ENCODE measurements around the gene SHMT1. TPM values are rescaled to one million over a fixed set of nuclear protein-coding genes. Genes with fewer than 3 reads are reported as not detected.
A peak's percentile ranks its signal among the peaks of the same experiment; 100 is the strongest.
"Not testable (repeated sequence)": the region's sequence is repeated elsewhere in the genome, so short reads cannot be mapped to it uniquely, and the experiment has no call there.

SHMT1 gene
- total and polyA plus RNA-seq, 2 donors from 2014 or later = 162 to 241 TPM

- Histone ChIP-seq H3K36me3 (ENCODE audit: control insufficient read depth in 2 of 3, insufficient read depth in 3 of 3, low read length in 3 of 3) (no peaks in the 10 kb centered on the region), H3K4me3 (ENCODE audit: low read length in 3 of 3) (no peak overlapping the region), H3K9me3 (ENCODE audit: control insufficient read depth in 2 of 3, insufficient read depth in 1 of 3, low read length in 3 of 3) (no peaks in the 10 kb centered on the region), H3K27me3 (ENCODE audit: control insufficient read depth, insufficient read depth, low read length) (no peaks in the 10 kb centered on the region), H3K27ac (ENCODE audit: low read depth in 2 of 2, low read length in 2 of 2) (no peak overlapping the region), H3K9ac (ENCODE audit: low read length in 3 of 3) (no peak overlapping the region), H3K4me1 (ENCODE audit: control insufficient read depth in 2 of 3, insufficient read depth in 2 of 3, low read depth in 1 of 3, low read length in 3 of 3) (peaks cover 0 to 10% (median 9%) of the 10 kb centered on the region in 3 donors)
- intact Hi-C loops (cut with DNase I) = no loop called here
- no peak for TF ChIP-seq CTCF (IDR thresholded peaks at IDR 0.05; ENCODE audit: borderline replicate concordance, extremely low read depth, insufficient read depth)
- DNase-seq (no peak), FAIRE-seq (no peak)
Measured at GRCh38 chr17:18380471-18381157, 17.3 kb upstream of the SHMT1 start.

GRCh38 chr17:18379246-18380146, 16.1 kb upstream of the SHMT1 start:
- TF ChIP-seq CTCF (IDR thresholded peaks at IDR 0.05; ENCODE audit: borderline replicate concordance, extremely low read depth, insufficient read depth) = no peak
- FAIRE-seq = no peak
- no peaks in the 10 kb centered on the region for H3K9me3 ChIP-seq (ENCODE audit: control insufficient read depth in 2 of 3, insufficient read depth in 1 of 3, low read length in 3 of 3)
- no peak overlapping the region for H3K27ac ChIP-seq (ENCODE audit: low read depth in 2 of 2, low read length in 2 of 2)
- H3K9ac ChIP-seq (ENCODE audit: low read length in 3 of 3) = no peak overlapping the region
- no peak overlapping the region for H3K4me3 ChIP-seq (ENCODE audit: low read length in 3 of 3)
- intact Hi-C loops (cut with DNase I) = no loop called here
- DNase-seq = no peak
- H3K27me3 ChIP-seq (ENCODE audit: control insufficient read depth, insufficient read depth, low read length) = no peaks in the 10 kb centered on the region
- peaks cover 0 to 10% (median 9%) of the 10 kb centered on the region in 3 donors for H3K4me1 ChIP-seq (ENCODE audit: control insufficient read depth in 2 of 3, insufficient read depth in 2 of 3, low read depth in 1 of 3, low read length in 3 of 3)
- no peaks in the 10 kb centered on the region for H3K36me3 ChIP-seq (ENCODE audit: control insufficient read depth in 2 of 3, insufficient read depth in 3 of 3, low read length in 3 of 3)

GRCh38 chr17:18378614-18379013, 15.3 kb upstream of the SHMT1 start:
- H3K9ac ChIP-seq (ENCODE audit: low read length in 3 of 3); H3K27ac ChIP-seq (ENCODE audit: low read depth in 2 of 2, low read length in 2 of 2); H3K4me1 ChIP-seq (ENCODE audit: control insufficient read depth in 2 of 3, insufficient read depth in 2 of 3, low read depth in 1 of 3, low read length in 3 of 3); DNase-seq; H3K36me3 ChIP-seq (ENCODE audit: control insufficient read depth in 2 of 3, insufficient read depth in 3 of 3, low read length in 3 of 3); H3K9me3 ChIP-seq (ENCODE audit: control insufficient read depth in 2 of 3, insufficient read depth in 1 of 3, low read length in 3 of 3); FAIRE-seq; H3K4me3 ChIP-seq (ENCODE audit: low read length in 3 of 3); intact Hi-C loops (cut with DNase I); H3K27me3 ChIP-seq (ENCODE audit: control insufficient read depth, insufficient read depth, low read length): not testable (repeated sequence)

- no peak overlapping the region for H3K9ac ChIP-seq (ENCODE audit: low read length in 3 of 3)
- peaks cover 0 to 10% (median 9%) of the 10 kb centered on the region in 3 donors for H3K4me1 ChIP-seq (ENCODE audit: control insufficient read depth in 2 of 3, insufficient read depth in 2 of 3, low read depth in 1 of 3, low read length in 3 of 3)
- FAIRE-seq (no peak), DNase-seq (no peak)
- H3K4me3 ChIP-seq (ENCODE audit: low read length in 3 of 3) = no peak overlapping the region
- no peaks in the 10 kb centered on the region for H3K9me3 ChIP-seq (ENCODE audit: control insufficient read depth in 2 of 3, insufficient read depth in 1 of 3, low read length in 3 of 3)
- no peaks in the 10 kb centered on the region for H3K27me3 ChIP-seq (ENCODE audit: control insufficient read depth, insufficient read depth, low read length)
- peak overlapping the region in 1 of 2 donors; percentile 77 for H3K27ac ChIP-seq (ENCODE audit: low read depth in 2 of 2, low read length in 2 of 2)
- intact Hi-C loops (cut with DNase I) = no loop called here
- H3K36me3 ChIP-seq (ENCODE audit: control insufficient read depth in 2 of 3, insufficient read depth in 3 of 3, low read length in 3 of 3) = no peaks in the 10 kb centered on the region
- no peak for TF ChIP-seq CTCF (IDR thresholded peaks at IDR 0.05; ENCODE audit: borderline replicate concordance, extremely low read depth, insufficient read depth)
Measured at GRCh38 chr17:18378205-18378505, 14.8 kb upstream of the SHMT1 start.

Measured in kidney (tissue), 14 donors.